Limb (tissue), 2 donors: ENCODE data around the gene TINAGL1.
"Not testable (repeated sequence)": the region's sequence is repeated elsewhere in the genome, so short reads cannot be mapped to it uniquely, and the experiment has no call there.

ENCODE experiments used
- DNase-seq, 2 donors: peaks; one replicate each; pipeline ENCODE4 v3.0.0-alpha.2; 2016; ENCODE audit errors: extremely low spot score in 2 of 2

The TINAGL1 gene

GRCh38 chr1:31583995-31584868 is 7.9 kb downstream of the TINAGL1 start:
- DNase-seq = no peak

- no peak for DNase-seq
Measured at GRCh38 chr1:31584869-31585735, 8.8 kb downstream of the TINAGL1 start.

GRCh38 chr1:31585736-31586365 is 9.5 kb downstream of the TINAGL1 start:
- DNase-seq = no peak

- no peak for DNase-seq
Measured at GRCh38 chr1:31586376-31587327, 10.3 kb downstream of the TINAGL1 start.

GRCh38 chr1:31587328-31587699 is 11.0 kb downstream of the TINAGL1 start:
- DNase-seq = not testable (repeated sequence)

GRCh38 chr1:31587720-31588423 is 11.6 kb downstream of the TINAGL1 start:
- no peak for DNase-seq

- no peak for DNase-seq
Measured at GRCh38 chr1:31588751-31589515, 12.6 kb downstream of the TINAGL1 start.

- DNase-seq = no peak
Measured at GRCh38 chr1:31591425-31592093, 15.2 kb downstream of the TINAGL1 start.

- DNase-seq = no peak
Measured at GRCh38 chr1:31592132-31592531, 15.8 kb downstream of the TINAGL1 start.

- DNase-seq = no peak
Measured at GRCh38 chr1:31593136-31593665, 16.9 kb downstream of the TINAGL1 start.

GRCh38 chr1:31593770-31594632 is 17.7 kb downstream of the TINAGL1 start:
- DNase-seq = no peak

GRCh38 chr1:31595836-31596736 is 19.8 kb downstream of the TINAGL1 start:
- DNase-seq = no peak

GRCh38 chr1:31596737-31597097 is 20.4 kb downstream of the TINAGL1 start:
- no peak for DNase-seq

- no peak for DNase-seq
Measured at GRCh38 chr1:31598980-31599379, 22.7 kb downstream of the TINAGL1 start.

- DNase-seq = no peak
Measured at GRCh38 chr1:31600641-31601040, 24.3 kb downstream of the TINAGL1 start.

GRCh38 chr1:31602081-31602480 is 25.8 kb downstream of the TINAGL1 start:
- no peak for DNase-seq
